8988T (cell line): ENCODE measurements around the gene MYPN.
A peak's percentile ranks its signal among the peaks of the same experiment; 100 is the strongest.
"Not testable (repeated sequence)": the region's sequence is repeated elsewhere in the genome, so short reads cannot be mapped to it uniquely, and the experiment has no call there.

Experiments
- DNase-seq: peaks from one replicate; pipeline ENCODE4 v3.0.0; 2011

The MYPN gene

GRCh38 chr10:68175949-68176348 is 66.7 kb downstream of the MYPN start:
- no peak for DNase-seq

GRCh38 chr10:68176797-68177196 is 67.5 kb downstream of the MYPN start:
- no peak for DNase-seq

GRCh38 chr10:68178592-68178991 is 69.3 kb downstream of the MYPN start:
- no peak for DNase-seq

- no peak for DNase-seq
Observed at GRCh38 chr10:68179016-68179415, 69.7 kb downstream of the MYPN start.

- no peak for DNase-seq
Observed at GRCh38 chr10:68180490-68180889, 71.2 kb downstream of the MYPN start.

GRCh38 chr10:68184546-68184945 is 75.3 kb downstream of the MYPN start:
- no peak for DNase-seq

- no peak for DNase-seq
Observed at GRCh38 chr10:68185085-68185484, 75.8 kb downstream of the MYPN start.

GRCh38 chr10:68188835-68189234 is 79.5 kb downstream of the MYPN start:
- DNase-seq: no peak

GRCh38 chr10:68192113-68192512 is 82.8 kb downstream of the MYPN start:
- DNase-seq: no peak

- DNase-seq: no peak
Observed at GRCh38 chr10:68194290-68194689, 85.0 kb downstream of the MYPN start.

GRCh38 chr10:68195776-68196175 is 86.5 kb downstream of the MYPN start:
- not testable (repeated sequence) for DNase-seq

- no peak for DNase-seq
Observed at GRCh38 chr10:68196701-68197100, 87.4 kb downstream of the MYPN start.

- DNase-seq: no peak
Observed at GRCh38 chr10:68202960-68203353, 93.7 kb downstream of the MYPN start.

- peak; percentile 44 for DNase-seq
Observed at GRCh38 chr10:68208424-68209042, 99.2 kb downstream of the MYPN start.

GRCh38 chr10:68211669-68212068 is 102.4 kb downstream of the MYPN start:
- DNase-seq: no peak

GRCh38 chr10:68212721-68213352 is 103.5 kb downstream of the MYPN start:
- DNase-seq: no peak

- no peak for DNase-seq
Observed at GRCh38 chr10:68218786-68219185, 109.5 kb downstream of the MYPN start.

- DNase-seq: no peak
Observed at GRCh38 chr10:68221196-68221595, 111.9 kb downstream of the MYPN start.

- DNase-seq: no peak
Observed at GRCh38 chr10:68222391-68222790, 113.1 kb downstream of the MYPN start.

- DNase-seq: no peak
Observed at GRCh38 chr10:68223535-68224165, 114.4 kb downstream of the MYPN start.

- no peak for DNase-seq
Observed at GRCh38 chr10:68224810-68225209, 115.5 kb downstream of the MYPN start.

GRCh38 chr10:68230268-68230667 is 121.0 kb downstream of the MYPN start:
- DNase-seq: no peak

- peak; percentile 94 for DNase-seq
Observed at GRCh38 chr10:68231106-68231816, 122.0 kb downstream of the MYPN start.

- DNase-seq: no peak
Observed at GRCh38 chr10:68231817-68232251, 122.5 kb downstream of the MYPN start, which contains the start of gene ATOH7. Gene ATOH7, minus strand, starts transcription at chr10:68232113. Its CDS starts 436 bp downstream, at chr10:68231677.
